PC-3 (cell line): ENCODE results near the gene ZNF780B. TPM values are rescaled to one million over a fixed set of nuclear protein-coding genes. Genes with fewer than 3 reads are reported as not detected.

Experiments
- ATAC-seq: fragments of 200-7000 bp; cut with Tn5 transposase; 2 replicates; pipeline ENCODE4 v1.9.1; 2020; ENCODE audit warnings: mild to moderate bottlenecking, moderate library complexity
- BruUV-seq: library from RNA; stranded (reverse); fragments of 400-500 nt; replicated peaks from 2 replicates; lab custom pipeline; 2021; lab: Mats Ljungman, UMichigan
- CTCF ChIA-PET: fragments of 300-600 bp; sonication (Branson Sonifier 250); formaldehyde crosslinking; loops from one replicate; lab custom pipeline; 2022; ENCODE audit warnings: antibody characterized with exemption; lab: Charles Lee
- POLR2A ChIA-PET: fragments of 300-600 bp; sonication (Branson Sonifier 250); formaldehyde crosslinking; loops from one replicate; lab custom pipeline; 2022; ENCODE audit warnings: antibody characterized with exemption; ENCODE audit not compliant: unreplicated experiment; lab: Charles Lee
- DNase-seq: peaks from one replicate; pipeline ENCODE4 v3.0.0-alpha.2; 2015
- H2AFZ ChIP-seq: fragments of 300-600 bp; sonication (generic); 2 replicates; pipeline ENCODE4 v1.6.0; 2016; ENCODE audit warnings: antibody characterized with exemption, low read length
- H3F3A ChIP-seq: fragments of 300-600 bp; sonication (generic); one replicate; pipeline ENCODE4 v1.6.0; 2017; ENCODE audit warnings: antibody characterized with exemption, low read length, control low read depth, mild to moderate bottlenecking; ENCODE audit not compliant: unreplicated experiment
- H3K27ac ChIP-seq: fragments of 300-600 bp; sonication (generic); 2 replicates; pipeline ENCODE4 v1.5.1; 2016; ENCODE audit warnings: mild to moderate bottlenecking, low read length
- H3K27me3 ChIP-seq: fragments of 300-600 bp; sonication (generic); 2 replicates; pipeline ENCODE4 v1.6.1; 2016; ENCODE audit warnings: low read length, mixed read lengths
- H3K36me3 ChIP-seq: fragments of 300-600 bp; sonication (generic); 2 replicates; pipeline ENCODE4 v1.6.1; 2016; ENCODE audit warnings: low read depth, mixed run types, low read length, mixed read lengths
- H3K4me1 ChIP-seq: fragments of 300-600 bp; sonication (generic); 2 replicates; pipeline ENCODE4 v1.5.1; 2016; ENCODE audit warnings: low read length; ENCODE audit not compliant: insufficient read depth
- H3K4me2 ChIP-seq: fragments of 300-600 bp; sonication (generic); 2 replicates; pipeline ENCODE4 v1.6.0; 2016; ENCODE audit warnings: low read length
- H3K4me3 ChIP-seq: fragments of 300-600 bp; sonication (generic); 2 replicates; pipeline ENCODE4 v1.5.1; 2016; ENCODE audit warnings: mild to moderate bottlenecking, low read length, mixed read lengths
- H3K79me2 ChIP-seq: fragments of 300-600 bp; sonication (generic); 2 replicates; pipeline ENCODE4 v1.6.1; 2017; ENCODE audit warnings: low read length, mixed read lengths
- H3K9ac ChIP-seq: fragments of 300-600 bp; sonication (generic); 2 replicates; pipeline ENCODE4 v1.6.0; 2016; ENCODE audit warnings: mild to moderate bottlenecking, low read length
- H3K9me2 ChIP-seq: fragments of 300-600 bp; sonication (generic); replicated peaks from 2 replicates; pipeline ENCODE4 v1.6.1; 2016; ENCODE audit warnings: mixed run types, low read length, mixed read lengths
- H3K9me3 ChIP-seq: fragments of 300-600 bp; sonication (generic); 2 replicates; pipeline ENCODE4 v1.6.1; 2016; ENCODE audit warnings: low read length, mixed read lengths
- H4K20me1 ChIP-seq: fragments of 300-600 bp; sonication (generic); 2 replicates; pipeline ENCODE4 v1.6.1; 2016; ENCODE audit warnings: low read length, mixed read lengths
- EZH2 ChIP-seq: fragments of 300-600 bp; sonication (generic); IDR thresholded peaks from one replicate; pipeline ENCODE4 v1.6.1; 2017; ENCODE audit warnings: antibody characterized with exemption, mild to moderate bottlenecking, low read length; ENCODE audit not compliant: unreplicated experiment
- EZH2phosphoT487 ChIP-seq: fragments of 300-600 bp; sonication (generic); IDR thresholded peaks from 2 replicates; pipeline ENCODE4 v1.6.1; 2018; ENCODE audit warnings: mild to moderate bottlenecking, antibody characterized with exemption, low read length, borderline replicate concordance
- intact Hi-C: fragments of 100-400 bp; cut with micrococcal nuclease; formaldehyde crosslinking; loops from 2 replicates; pipeline ENCODE4 v1.9.0; 2023
- total RNA-seq: library from RNA; depleted of rRNA; stranded (reverse); fragments of >200 nt; gene quantifications from 2 replicates; pipeline ENCODE4 v1.2.3, GENCODE V29; 2014
- TF ChIP-seq, protein P1 (sequence below): fragments of 300-600 bp; sonication (generic); conservative IDR thresholded peaks from 2 replicates; pipeline ENCODE4 v1.5.1; 2017; ENCODE audit warnings: antibody characterized with exemption, low read depth, mild to moderate bottlenecking, low read length

Gene ZNF780B
- total RNA-seq, 1 experiment from 2014 or later: 7.1 TPM

DNA sequence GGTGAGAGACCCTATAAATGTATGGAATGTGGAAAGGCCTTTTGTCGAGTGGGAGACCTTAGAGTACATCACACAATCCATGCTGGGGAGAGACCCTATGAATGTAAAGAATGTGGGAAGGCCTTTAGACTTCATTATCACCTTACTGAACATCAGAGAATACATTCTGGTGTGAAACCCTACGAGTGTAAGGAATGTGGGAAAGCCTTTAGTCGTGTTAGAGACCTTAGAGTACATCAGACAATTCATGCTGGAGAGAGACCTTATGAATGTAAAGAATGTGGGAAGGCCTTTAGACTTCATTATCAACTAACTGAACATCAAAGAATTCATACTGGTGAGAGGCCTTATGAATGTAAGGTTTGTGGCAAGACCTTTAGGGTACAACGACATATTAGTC, 42.0 kb downstream of the ZNF780B start:
- H4K20me1 ChIP-seq: no peaks in the 10 kb centered on the region
- H3K4me1 ChIP-seq: no peaks in the 10 kb centered on the region
- BruUV-seq: no TSS peak
- H3K9ac ChIP-seq: no peak overlapping the region
- no peaks in the 10 kb centered on the region for H3F3A ChIP-seq
- H3K9me2 ChIP-seq: no peaks in the 10 kb centered on the region
- intact Hi-C loops: no loop called here
- DNase-seq (no peak), ATAC-seq (no peak)
- ChIA-PET CTCF (no interaction called here), POLR2A (no interaction called here)
- H3K9me3 ChIP-seq: peaks cover 13% of the 10 kb centered on the region; the same call in 1 of the 2 replicates
- TF ChIP-seq EZH2phosphoT487 (no peak), EZH2 (no peak)
- H3K27ac ChIP-seq: no peak overlapping the region
- H3K27me3 ChIP-seq: no peaks in the 10 kb centered on the region
- no peak overlapping the region for H3K4me2 ChIP-seq
- no peaks in the 10 kb centered on the region for H3K79me2 ChIP-seq
- H3K36me3 ChIP-seq: peaks cover 21% of the 10 kb centered on the region; the same call in 1 of the 2 replicates
- H3K4me3 ChIP-seq: no peak overlapping the region
- no peak overlapping the region for H2AFZ ChIP-seq

DNA sequence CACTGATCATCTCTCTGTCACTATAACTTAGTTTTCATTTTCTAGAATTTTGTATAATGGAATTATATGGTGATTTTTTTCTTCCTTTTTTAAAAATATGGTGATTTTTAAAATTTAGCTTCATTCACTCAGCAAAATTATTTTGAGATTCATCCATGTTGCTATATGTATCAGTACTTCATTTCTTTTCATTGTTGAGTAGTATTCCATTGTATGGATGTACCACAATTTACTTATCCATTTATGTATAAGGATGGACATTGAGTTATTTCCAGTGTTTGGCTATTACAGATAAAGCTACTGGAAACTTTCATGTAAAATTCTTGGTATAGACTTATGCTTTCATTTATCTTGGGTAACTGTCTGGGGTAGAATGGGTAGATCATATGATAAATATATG, 46.4 kb downstream of the ZNF780B start:
- no peaks in the 10 kb centered on the region for H3K9me2 ChIP-seq
- no peak overlapping the region for H3K9ac ChIP-seq
- H3K27ac ChIP-seq: no peak overlapping the region
- no peaks in the 10 kb centered on the region for H4K20me1 ChIP-seq
- DNase-seq (no peak), ATAC-seq (no peak)
- H3K4me1 ChIP-seq: peaks cover 12% of the 10 kb centered on the region
- no TSS peak for BruUV-seq
- POLR2A ChIA-PET: no interaction called here
- intact Hi-C loops: no loop called here
- no peaks in the 10 kb centered on the region for H3F3A ChIP-seq
- H3K9me3 ChIP-seq: peaks cover 7% of the 10 kb centered on the region; the same call in 1 of the 2 replicates
- TF ChIP-seq EZH2 (no peak), EZH2phosphoT487 (no peak)
- TF ChIP-seq, protein P1, sequence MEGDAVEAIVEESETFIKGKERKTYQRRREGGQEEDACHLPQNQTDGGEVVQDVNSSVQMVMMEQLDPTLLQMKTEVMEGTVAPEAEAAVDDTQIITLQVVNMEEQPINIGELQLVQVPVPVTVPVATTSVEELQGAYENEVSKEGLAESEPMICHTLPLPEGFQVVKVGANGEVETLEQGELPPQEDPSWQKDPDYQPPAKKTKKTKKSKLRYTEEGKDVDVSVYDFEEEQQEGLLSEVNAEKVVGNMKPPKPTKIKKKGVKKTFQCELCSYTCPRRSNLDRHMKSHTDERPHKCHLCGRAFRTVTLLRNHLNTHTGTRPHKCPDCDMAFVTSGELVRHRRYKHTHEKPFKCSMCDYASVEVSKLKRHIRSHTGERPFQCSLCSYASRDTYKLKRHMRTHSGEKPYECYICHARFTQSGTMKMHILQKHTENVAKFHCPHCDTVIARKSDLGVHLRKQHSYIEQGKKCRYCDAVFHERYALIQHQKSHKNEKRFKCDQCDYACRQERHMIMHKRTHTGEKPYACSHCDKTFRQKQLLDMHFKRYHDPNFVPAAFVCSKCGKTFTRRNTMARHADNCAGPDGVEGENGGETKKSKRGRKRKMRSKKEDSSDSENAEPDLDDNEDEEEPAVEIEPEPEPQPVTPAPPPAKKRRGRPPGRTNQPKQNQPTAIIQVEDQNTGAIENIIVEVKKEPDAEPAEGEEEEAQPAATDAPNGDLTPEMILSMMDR: no peak
- no peak overlapping the region for H3K4me2 ChIP-seq
- no peaks in the 10 kb centered on the region for H3K79me2 ChIP-seq
- H3K4me3 ChIP-seq: no peak overlapping the region
- CTCF ChIA-PET: no interaction called here
- H2AFZ ChIP-seq: no peak overlapping the region
- peaks cover 16% of the 10 kb centered on the region; the same call in 1 of the 2 replicates for H3K36me3 ChIP-seq
- H3K27me3 ChIP-seq: no peaks in the 10 kb centered on the region

DNA sequence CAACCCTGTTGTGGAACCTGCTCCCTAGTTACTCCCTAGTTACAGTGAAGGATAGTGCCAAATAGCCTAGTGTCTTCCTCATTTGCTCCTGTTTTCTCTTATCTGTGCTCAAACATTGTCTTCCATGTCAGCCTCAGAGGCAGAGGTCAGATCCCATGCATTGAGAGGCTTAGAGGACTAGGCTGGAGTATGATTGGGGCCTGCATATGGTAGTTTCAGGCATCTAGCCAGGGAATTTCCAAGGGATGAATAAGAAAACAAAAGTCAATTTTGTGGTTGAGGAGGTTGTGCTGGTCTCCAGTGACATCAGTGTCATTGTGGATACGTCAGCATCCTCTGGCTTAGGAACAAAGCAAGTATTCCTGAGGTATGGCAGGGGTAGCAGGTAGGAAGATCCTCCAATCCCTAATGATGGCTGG, 49.7 kb downstream of the ZNF780B start:
- 0 out of 2 replicates have a peak overlapping the region, but pooled peaks have one; percentile 1 for H3K4me2 ChIP-seq
- TF ChIP-seq EZH2: no peak
- TF ChIP-seq, protein P1: no peak
- no peak for TF ChIP-seq EZH2phosphoT487
- POLR2A ChIA-PET: no interaction called here
- no peak overlapping the region for H3K4me3 ChIP-seq
- no peaks in the 10 kb centered on the region for H3K9me2 ChIP-seq
- no peaks in the 10 kb centered on the region for H3K9me3 ChIP-seq
- H3K27ac ChIP-seq: peak overlapping the region; percentile 76
- ATAC-seq: peak; percentile 65
- H3K9ac ChIP-seq: no peak overlapping the region; the same call in 1 of the 2 replicates
- DNase-seq: peak; percentile 84
- intact Hi-C loops: no loop called here
- H3F3A ChIP-seq: no peaks in the 10 kb centered on the region
- H3K27me3 ChIP-seq: no peaks in the 10 kb centered on the region
- H3K4me1 ChIP-seq: peaks cover 12% of the 10 kb centered on the region
- H3K36me3 ChIP-seq: peaks cover 2% of the 10 kb centered on the region; the same call in 1 of the 2 replicates
- H2AFZ ChIP-seq: no peak overlapping the region
- BruUV-seq: no TSS peak
- H3K79me2 ChIP-seq: no peaks in the 10 kb centered on the region
- no peaks in the 10 kb centered on the region for H4K20me1 ChIP-seq
- CTCF ChIA-PET: no interaction called here
